Fibroblast of skin of left biceps (primary cell): ENCODE measurements around the gene GLRX3.

ENCODE experiments used
- DNase-seq, 2 experiments: peaks; one replicate each; pipeline ENCODE4 v3.0.0-alpha.2; 2013; ENCODE audit warnings: low read depth in 2 of 2

The GLRX3 gene

DNA sequence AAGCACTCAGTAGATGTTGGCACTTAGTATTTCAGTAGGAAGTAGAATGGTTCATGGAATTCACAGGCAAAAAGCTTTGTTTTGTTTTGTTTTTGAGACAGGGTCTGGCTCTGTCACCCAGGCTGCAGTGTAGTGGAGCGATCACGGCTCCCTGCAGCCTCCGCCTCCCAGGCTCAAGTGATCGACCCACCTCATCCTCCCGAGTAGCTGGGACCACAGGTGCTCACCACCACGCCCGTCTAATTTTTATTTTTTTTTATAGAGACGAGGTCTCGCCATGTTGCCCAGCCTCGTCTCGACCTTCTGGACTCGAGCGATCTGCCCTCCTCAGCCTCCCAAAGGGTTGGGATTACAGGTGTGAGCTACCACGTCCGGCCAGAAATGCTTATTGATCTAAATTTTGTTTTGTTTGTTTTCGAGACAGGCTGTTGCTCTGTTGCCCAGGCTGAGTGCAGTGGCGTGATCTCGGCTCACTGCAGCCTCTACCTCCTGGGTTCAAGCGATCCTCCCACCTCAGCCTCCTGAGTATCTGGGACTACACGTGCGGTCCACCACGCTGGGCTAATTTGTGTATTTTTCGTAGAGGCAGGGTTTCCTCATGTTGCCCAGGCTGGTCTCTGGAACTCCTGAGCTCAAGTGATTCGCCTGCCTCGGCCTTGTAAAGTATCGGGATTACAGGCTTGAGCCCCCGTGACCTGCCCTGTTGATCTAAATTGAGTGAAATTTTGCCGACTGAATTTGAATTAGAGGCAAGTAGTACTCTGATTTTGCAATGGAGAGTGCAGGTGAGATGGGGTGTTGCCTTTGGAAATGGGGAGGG is 1.7 kb downstream of the GLRX3 start:
- DNase-seq: no peak

DNA sequence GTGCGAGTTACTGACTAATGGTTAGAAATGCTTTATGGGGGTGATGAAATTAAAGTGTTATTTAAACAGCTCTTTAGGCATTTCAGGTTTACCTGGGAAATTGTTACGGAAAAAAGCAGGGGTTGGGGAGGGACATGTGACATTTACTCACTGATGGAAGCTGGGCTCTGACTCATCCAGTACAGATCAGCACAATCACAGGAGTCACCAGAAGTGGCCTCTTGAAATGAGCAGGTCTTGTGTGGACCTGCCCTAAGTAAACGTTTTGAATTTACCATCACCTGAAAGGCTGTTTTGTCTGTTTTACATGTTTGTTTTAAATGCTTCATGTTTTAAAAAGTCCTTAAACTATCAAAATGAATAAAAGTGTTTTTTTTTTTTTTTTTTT is 2.3 kb downstream of the GLRX3 start:
- DNase-seq: no peak

DNA sequence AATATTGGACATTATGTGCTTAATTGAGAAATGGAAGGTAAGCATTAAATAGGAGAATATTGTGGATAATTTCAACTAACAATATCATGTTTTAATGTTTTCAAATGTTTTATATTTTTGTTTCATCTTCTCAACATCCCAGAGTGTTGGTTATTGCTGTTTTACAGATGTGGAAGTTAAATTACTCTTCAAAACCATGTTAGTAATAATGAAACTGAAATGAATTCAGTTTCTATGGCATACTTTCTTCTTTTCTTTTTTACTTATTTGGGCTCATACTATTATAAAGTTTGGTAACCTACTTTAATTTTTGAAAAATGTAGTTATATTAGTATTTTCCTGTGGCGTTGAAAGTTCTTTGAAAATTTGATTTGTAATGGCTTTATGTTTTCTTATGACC is 4.2 kb downstream of the GLRX3 start:
- DNase-seq: no peak

DNA sequence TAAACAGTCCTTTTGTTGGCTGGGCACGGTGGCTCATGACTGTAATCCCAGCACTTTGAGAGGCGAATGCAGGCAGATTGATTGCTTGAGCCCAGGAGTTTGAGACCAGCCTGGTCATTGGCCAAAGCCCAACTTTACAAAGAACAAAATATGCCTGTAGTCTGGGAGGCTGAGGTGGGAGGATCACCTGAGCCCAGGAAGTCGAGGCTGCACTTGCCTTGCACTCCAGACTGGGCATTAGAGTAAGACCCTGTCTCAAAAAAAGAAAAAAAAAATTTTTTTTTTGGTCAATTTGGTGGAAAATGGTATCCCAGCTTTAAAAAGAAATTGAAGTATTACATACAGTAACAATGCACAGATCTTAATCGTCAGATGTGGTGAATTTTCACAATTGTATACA is 4.8 kb downstream of the GLRX3 start:
- no peak for DNase-seq

DNA sequence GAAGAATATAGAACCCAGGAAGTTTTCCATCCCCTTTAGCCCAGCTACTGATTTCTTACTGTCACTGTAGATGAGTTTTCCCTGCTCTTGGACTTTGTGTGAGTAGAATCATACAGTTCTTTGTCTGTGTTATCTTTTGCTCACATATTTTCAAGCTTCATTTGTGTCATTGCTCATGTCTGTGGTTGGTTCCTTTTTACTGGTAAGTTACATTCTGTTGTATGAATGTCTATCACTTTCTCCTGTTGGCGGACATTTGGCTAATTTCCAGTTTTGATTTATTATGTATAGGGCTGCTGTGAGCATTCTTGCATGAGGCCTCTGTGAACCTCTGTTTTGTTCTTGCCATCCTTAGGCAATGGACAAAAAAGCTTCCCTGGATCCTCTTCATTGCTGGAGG is 5.3 kb downstream of the GLRX3 start:
- DNase-seq: no peak

DNA sequence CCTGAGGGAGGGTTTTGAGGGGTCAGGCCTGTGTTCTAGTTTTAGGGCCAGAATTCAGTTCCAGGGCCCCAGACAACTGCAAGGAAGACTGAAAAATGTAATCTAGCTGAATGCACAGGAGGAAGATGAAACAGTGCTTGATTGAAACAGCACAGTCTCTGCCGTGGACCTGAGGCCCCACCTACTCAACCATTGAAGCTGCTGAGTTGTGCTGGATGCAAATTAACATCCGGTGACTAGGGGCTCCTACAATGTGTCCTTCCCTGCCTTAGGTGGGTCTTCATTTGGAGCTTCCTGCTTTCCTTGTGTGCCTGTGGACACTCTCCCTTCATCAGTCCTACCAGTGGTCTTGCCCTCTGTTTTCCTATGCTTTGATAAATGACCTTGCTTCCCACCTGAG is 5.7 kb downstream of the GLRX3 start:
- DNase-seq: no peak

DNA sequence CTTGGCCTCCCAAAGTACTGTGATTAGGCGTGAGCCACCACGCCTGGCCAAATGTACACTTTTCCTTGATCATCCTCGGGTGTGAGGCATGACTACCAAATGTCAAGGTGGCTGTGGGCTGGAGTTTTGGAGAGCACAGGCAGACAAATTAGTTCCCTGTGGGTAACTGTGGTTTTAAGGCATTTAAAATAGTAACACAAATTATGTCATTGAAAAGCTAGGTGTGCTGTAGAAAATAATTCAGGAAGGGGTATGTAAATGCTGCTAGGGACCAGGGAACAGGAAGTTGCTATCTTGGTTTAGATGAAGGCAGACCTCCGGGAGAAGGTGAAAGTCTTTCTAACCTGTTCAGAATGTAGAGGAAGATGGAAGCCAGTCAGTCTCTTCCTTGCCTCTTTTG is 9.9 kb downstream of the GLRX3 start:
- DNase-seq: no peak

DNA sequence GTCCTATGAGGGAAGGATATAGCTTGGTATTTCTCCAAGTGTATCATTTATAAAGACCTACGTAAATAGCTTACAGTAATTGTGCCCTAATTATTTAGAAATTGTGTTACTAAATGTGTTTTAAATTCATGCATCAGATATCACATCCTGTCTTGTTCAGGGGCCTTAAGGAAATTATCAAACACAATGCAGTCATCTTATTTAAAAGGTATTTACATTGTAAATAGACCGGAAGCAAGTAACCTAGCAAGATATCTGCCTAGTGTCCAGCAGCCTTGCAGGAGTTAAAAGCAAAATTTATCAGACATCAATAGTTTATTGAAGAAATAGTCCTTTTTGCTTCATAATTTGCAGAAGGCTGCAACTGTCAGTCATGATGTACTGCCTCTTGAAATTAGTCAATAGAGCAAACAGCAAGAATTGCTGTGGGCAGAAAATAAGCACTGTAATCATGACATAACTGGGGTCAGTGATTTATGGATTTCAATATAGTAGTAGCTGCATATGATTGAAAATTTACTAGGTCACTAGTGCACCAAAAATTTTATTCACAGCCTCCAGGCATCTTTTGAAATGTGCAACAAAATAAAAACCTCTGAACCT is 23.1 kb downstream of the GLRX3 start:
- no peak for DNase-seq

DNA sequence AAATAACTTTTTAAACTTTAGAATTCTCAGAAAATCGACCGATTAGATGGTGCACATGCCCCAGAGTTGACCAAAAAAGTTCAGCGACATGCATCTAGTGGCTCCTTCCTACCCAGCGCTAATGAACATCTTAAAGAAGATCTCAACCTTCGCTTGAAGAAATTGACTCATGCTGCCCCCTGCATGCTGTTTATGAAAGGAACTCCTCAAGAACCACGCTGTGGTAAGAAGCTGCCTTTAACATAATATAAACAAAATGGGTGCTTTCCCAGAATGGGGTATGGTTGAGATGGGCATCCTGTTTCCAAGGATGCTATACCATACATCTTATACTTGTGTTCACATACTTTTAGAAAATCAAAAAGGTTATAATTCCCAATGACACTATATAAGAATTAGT is 24.6 kb downstream of the GLRX3 start:
- DNase-seq: no peak

DNA sequence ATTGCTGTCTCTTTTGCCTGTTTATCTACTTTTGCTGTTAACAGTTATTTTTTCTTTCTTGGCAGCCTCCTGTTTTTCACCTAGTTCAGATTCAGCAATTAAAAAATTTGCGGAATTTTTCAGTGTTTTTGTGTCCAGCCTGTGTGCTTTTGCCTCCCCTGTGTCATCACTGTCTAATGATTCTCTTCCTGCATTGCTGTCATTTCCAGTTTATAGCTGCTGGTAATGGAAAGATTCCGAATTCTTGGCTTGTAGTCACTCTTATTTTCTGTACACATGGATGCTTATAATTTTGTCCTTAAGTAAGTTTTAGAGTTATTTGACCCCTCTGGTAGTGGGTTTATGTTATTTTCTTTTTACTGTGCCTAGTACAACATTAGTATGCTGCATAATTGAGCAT is 25.1 kb downstream of the GLRX3 start:
- DNase-seq: no peak

DNA sequence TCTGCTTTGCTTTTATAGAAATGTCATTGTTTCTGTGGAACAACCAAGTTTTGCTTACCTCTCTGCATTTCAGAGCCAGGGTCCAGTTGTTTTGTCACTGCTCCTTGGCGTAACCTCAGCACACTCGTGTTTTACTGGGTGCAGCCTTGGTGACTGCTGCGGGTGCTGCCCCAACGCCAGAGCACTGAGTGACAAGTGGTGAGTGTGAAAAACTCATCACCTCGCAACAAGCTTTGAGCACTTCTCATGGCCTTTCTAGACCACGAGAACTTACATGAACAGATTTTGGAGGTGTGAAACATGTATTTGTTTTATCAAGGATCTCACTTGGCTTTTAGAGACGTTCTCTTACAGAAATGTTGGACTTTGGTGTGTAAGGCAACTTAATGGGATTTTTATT is 31.0 kb downstream of the GLRX3 start:
- no peak for DNase-seq

DNA sequence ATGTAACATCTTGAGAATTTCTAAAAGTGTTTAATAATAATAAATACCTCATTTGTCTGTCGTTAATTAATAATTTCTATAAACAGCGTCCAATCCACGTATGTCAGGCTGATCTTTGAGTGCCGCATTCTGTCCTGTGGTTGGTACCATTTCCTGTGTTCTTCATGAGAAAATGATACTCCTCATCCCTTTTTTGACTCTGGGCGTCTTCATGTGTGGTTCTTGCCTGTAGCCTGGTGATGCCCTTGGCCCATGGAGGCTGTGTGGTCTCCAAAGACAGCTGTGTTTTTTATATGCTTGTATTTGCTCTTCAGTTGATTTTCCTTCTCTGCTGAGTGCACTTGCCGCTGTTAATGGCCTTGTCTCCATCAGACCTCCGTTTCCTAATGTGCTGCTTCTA is 31.5 kb downstream of the GLRX3 start:
- no peak for DNase-seq

DNA sequence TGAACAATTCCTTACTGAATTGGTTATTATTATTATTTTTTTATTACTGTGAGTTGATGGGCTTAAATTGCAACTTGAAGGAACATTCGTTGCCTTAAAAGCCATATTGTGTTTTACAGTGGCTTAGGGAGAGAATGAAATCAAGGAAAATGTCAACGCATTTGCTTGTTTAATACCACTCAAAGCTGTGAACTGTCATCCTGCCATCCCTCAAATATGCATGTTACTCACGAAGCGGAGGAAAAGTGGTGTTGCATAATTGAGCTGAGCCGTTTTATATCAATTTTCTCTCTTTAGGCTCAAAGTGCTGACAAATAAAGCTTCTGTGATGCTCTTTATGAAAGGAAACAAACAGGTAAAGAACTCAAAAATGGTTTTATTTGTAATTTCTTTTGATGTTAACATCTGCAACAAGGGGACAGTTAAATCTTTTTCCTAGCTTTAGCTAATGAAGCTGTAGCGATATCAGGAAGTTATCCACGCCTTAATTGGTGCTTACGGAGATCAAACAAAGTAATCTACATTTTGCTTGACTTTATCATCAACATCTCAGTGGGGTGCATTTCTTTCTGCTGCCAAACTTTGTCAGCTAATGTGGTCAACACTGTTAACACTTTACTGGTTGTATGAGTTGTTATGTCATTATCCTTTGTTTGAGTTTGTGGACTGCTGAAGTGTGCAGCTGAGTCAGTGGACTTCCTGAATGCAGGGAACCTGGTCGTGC is 33.1 kb downstream of the GLRX3 start:
- DNase-seq: peak; percentile 19 to 20

DNA sequence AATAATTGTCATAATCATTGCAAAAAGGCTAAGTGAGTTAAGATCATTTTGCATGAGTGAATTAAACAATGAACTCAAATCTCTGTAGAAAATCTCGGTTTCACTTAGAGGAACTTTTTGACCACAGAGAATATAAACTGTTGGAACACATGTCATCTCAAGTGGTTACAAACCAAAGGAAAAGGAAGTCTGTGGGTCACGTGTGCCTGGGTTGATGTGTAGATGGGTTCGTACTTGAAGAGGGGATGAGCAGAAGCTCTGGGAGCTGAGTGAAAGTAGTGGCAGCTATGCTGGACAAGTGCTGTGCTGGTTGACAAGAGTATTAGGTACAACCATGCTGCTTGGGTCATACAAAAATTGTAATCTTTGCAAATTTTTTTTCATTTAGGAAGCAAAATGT is 35.0 kb downstream of the GLRX3 start:
- DNase-seq: no peak

DNA sequence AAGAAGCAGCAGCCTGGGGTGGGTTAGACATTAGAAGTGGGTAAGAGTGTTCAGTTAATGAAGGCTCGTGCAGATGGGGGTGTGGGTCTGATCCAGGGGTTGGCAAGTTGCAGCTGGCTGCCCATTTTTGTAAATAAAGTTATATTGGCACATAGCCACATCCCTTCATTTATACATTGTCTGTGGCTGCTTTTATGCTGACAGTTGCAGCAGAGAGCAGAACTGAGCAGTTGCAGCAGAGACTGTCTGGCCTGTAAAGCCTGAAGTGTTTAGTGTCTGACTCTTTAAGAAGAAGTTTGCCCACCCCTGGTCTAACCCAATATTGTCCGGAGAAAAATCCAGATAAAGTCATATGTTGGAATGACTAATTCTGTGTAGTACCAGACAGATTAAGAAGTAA is 38.1 kb downstream of the GLRX3 start:
- DNase-seq: no peak

DNA sequence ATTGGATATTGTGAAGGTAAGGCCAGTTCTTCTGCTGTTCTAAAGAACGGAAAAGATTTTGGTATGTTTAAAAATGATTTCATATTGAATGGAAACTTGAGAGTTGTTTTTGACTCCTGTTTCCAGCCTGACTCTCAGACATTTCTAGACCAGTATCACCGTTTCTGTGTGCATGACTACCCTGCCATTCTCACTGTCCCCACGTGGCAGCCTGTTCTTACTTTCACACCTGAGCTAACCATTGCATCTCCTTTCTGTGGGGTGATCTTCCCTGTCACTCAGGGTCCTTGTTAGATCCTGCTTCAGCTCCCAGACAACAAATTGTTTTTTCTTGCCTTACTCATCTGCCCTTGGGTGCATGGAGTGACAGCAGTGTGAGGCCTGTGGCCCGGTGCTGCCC is 38.9 kb downstream of the GLRX3 start:
- no peak for DNase-seq

DNA sequence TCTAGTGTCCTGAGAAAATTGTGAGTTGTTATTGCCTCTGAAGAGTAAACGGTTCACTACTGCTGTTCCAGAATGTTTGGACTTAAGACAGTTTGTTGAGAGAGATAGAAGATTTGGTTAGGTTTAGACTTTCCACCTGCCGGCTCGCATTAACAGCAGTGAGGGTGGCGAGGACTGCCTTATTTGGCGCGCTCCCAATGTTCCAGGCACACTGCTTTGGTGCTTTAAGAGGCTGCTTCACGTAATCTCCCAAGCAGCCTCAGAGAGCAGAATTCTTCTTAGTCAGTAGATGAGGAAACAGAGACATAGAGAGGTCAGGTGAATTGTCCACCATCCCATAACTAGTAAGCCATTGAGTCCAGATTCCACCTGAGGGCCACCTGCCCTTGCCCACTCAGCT is 41.1 kb downstream of the GLRX3 start:
- DNase-seq: no peak

DNA sequence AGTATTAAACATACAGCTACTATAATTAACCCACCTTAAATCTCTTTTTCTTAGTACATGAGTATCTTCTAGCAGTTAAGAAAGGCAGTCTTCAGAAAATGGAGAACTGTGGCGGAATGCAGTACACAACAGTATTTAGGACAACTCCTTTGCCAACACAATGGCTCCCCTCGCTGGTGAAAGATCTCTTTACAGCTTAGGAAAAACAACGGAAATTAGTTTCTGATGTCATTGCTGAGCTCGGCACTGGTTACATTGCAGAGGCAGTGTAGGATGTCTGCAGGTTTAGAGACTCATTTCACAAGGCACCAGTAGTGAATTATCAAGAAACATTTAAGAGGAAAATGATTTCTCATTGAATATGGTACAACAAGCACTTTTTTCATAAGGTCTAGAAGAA is 43.4 kb downstream of the GLRX3 start:
- peak; percentile 24 to 38 for DNase-seq

DNA sequence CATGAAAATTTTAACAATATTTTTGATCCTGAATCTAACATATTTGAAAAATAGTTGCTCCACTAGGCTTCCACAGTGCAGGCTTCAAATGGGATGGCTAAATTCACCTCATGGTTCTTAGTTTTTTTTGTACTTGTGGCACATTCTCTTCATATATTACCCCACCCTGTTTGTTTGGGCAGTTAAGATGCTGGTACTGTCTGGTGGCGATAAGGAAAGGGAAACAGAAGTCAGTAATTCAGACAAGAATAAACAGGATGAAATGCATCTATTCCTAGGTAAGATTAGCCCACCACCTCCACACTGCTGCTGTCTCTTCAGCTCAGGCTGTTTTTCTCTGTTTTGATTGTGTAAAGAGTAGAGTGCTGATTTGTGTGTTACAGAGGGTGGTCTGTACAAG is 44.2 kb downstream of the GLRX3 start:
- no peak for DNase-seq

DNA sequence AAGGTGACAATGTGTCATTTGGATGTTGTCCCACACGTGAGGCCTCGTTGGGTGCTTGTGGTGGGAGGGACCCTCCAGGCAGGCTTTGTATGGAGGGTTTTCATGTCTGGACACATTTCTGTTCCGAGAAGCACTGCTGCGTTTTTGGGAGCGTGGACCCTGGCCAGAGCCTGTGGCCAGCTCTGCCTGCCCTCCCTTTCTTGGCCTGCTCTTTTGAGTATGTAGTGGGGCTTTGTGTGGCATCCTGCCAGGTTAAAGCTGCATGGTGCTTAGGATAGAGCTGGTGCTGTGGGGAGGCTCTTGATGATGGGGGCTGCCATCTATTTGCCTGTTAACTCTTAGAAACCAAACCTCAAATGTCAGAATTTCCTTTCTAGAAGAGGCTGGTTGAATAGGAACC is 45.7 kb downstream of the GLRX3 start:
- DNase-seq: no peak

DNA sequence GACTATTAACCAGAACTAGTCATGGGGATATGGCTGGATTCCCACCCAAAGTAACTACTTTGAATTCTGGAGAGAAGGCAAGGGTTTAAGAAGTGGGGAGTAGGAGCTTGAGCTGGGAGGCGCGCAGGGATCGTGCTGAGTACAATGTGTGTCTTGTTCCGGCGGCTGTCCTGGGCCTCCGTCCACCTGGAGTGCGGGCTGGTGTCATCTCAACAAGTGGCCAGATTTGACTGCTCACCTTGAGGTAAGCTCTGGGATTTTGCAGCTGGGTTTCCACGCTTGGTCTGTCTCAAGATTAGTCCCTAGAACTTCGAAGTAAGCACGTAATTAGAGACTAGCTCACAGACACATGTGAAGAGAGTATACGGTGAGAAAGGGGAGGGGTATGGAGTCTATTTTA is 49.4 kb downstream of the GLRX3 start:
- DNase-seq: no peak

DNA sequence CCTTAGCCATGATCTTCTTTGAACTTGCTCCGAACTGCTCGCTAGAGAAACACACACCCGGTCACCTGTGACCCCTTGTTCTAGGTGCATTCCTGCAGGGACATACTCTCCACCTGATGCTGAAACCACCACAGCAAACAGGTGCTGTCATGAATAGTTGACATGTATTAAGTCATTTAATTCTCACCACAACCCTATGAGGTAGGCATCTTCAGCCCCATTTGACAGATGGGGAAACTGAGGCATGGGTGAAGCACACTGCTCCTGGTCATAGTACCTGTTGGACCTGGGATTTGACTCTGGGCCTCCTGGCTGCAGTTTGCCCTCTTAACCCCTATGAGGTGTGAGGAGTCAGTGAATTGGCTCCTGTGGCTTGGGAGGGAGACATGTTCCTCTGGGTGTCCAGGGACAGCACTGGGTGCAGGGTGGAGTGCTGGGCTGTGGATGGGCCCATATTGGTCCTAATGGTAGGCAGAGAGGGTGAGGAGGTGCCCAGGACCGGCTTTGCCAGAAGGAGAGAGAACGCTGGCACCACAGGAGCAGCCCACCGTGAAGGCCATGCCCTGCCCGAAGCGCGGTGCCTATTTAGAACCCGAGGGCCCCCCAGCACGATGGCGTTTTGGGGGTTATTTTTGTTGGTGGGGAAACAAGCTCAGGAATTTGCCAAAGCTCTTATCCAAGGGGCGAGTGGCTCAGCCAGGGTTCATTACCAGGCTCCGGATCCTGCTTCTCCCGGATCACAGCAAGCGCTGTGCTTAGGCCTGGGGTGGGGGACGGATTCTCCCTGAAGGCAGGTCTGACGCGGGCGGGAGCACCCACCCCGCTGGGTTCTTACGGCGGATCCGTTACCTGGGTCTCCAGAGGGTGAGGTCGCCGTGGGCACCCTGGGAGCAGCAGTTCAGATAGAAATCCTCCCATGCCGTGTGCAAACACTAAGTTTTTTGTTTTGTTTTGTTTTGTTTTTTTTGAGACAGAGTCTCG is 52.3 kb downstream of the GLRX3 start:
- no peak for DNase-seq
